Measurements from ENCODE around the gene ACKR3. TPM values are rescaled to one million over a fixed set of nuclear protein-coding genes. Genes with fewer than 3 reads are reported as not detected.

The ACKR3 gene
- total and polyA plus RNA-seq, 7 donors: 1.6 to 39.1 (median 17.0) TPM

GRCh38 chr2:236563953-236564352 lies 5.7 kb upstream of the ACKR3 start:
- no peak overlapping the region for H3K27ac ChIP-seq
- WGBS, 2 donors: 95 to 96% methylated on average over 4 of the region's 4 CpGs
- no peaks in the 10 kb centered on the region for H3K36me3 ChIP-seq
- TF ChIP-seq, protein P1, sequence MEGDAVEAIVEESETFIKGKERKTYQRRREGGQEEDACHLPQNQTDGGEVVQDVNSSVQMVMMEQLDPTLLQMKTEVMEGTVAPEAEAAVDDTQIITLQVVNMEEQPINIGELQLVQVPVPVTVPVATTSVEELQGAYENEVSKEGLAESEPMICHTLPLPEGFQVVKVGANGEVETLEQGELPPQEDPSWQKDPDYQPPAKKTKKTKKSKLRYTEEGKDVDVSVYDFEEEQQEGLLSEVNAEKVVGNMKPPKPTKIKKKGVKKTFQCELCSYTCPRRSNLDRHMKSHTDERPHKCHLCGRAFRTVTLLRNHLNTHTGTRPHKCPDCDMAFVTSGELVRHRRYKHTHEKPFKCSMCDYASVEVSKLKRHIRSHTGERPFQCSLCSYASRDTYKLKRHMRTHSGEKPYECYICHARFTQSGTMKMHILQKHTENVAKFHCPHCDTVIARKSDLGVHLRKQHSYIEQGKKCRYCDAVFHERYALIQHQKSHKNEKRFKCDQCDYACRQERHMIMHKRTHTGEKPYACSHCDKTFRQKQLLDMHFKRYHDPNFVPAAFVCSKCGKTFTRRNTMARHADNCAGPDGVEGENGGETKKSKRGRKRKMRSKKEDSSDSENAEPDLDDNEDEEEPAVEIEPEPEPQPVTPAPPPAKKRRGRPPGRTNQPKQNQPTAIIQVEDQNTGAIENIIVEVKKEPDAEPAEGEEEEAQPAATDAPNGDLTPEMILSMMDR (IDR thresholded peaks at IDR 0.05): no peak
- no peak for TF ChIP-seq POLR2AphosphoS5 (IDR thresholded peaks at IDR 0.05)
- TF ChIP-seq EP300 (IDR thresholded peaks at IDR 0.05): no peak
- TF ChIP-seq POLR2A (IDR thresholded peaks at IDR 0.05): no peak
- intact Hi-C loops (cut with DNase I): no loop called here
- H3K4me3 ChIP-seq: no peak overlapping the region
- peaks cover 0 to 25% (median 22%) of the 10 kb centered on the region in 4 donors for H3K4me1 ChIP-seq
- no peaks in the 10 kb centered on the region for H3K9me3 ChIP-seq
- H3K27me3 ChIP-seq: no peaks in the 10 kb centered on the region
- no peak for DNase-seq

- Histone ChIP-seq H3K27me3 (no peaks in the 10 kb centered on the region), H3K4me3 (no peak overlapping the region), H3K27ac (no peak overlapping the region), H3K9me3 (no peaks in the 10 kb centered on the region), H3K36me3 (no peaks in the 10 kb centered on the region), H3K4me1 (peaks cover 0 to 36% (median 35%) of the 10 kb centered on the region in 4 donors)
- WGBS, 2 donors: 8 to 70% methylated on average over 3 of the region's 3 CpGs
- no peak for DNase-seq
- TF ChIP-seq POLR2A (IDR thresholded peaks at IDR 0.05): no peak
- TF ChIP-seq, protein P1 (IDR thresholded peaks at IDR 0.05): no peak
- TF ChIP-seq EP300 (IDR thresholded peaks at IDR 0.05): no peak
- no peak for TF ChIP-seq POLR2AphosphoS5 (IDR thresholded peaks at IDR 0.05)
- intact Hi-C loops (cut with DNase I): loop anchor here (5.0 kb wide), 3 partner anchors 77 to 213 kb away; no protein-coding TSS in a partner anchor
These were observed 4.4 kb upstream of the ACKR3 start for GRCh38 chr2:236565212-236565611.

GRCh38 chr2:236565879-236566402 lies 3.7 kb upstream of the ACKR3 start:
- TF ChIP-seq, protein P1 (IDR thresholded peaks at IDR 0.05): no peak
- TF ChIP-seq POLR2AphosphoS5 (IDR thresholded peaks at IDR 0.05) (no peak), EP300 (IDR thresholded peaks at IDR 0.05) (no peak), POLR2A (IDR thresholded peaks at IDR 0.05) (no peak)
- intact Hi-C loops (cut with DNase I): loop anchor here (5.0 kb wide), 3 partner anchors 76 to 214 kb away; no protein-coding TSS in a partner anchor
- no peaks in the 10 kb centered on the region for H3K36me3 ChIP-seq
- WGBS, 2 donors: 56 to 82% methylated on average over 17 of the region's 17 CpGs
- DNase-seq: peak; percentile 49
- peaks cover 0 to 43% (median 42%) of the 10 kb centered on the region in 4 donors for H3K4me1 ChIP-seq
- peak overlapping the region in 1 of 4 donors; percentile 93 for H3K27ac ChIP-seq
- no peaks in the 10 kb centered on the region for H3K27me3 ChIP-seq
- H3K4me3 ChIP-seq: no peak overlapping the region
- no peaks in the 10 kb centered on the region for H3K9me3 ChIP-seq

GRCh38 chr2:236566596-236566995 lies 3.0 kb upstream of the ACKR3 start:
- intact Hi-C loops (cut with DNase I): loop anchor here (5.0 kb wide), 3 partner anchors 76 to 214 kb away; no protein-coding TSS in a partner anchor

More at GRCh38 chr2:236566596-236566995, 3.0 kb upstream of the ACKR3 start:
- Histone ChIP-seq H3K4me1 (peaks cover 0 to 50% (median 47%) of the 10 kb centered on the region in 4 donors), H3K9me3 (no peaks in the 10 kb centered on the region), H3K27ac (peak overlapping the region; percentile 85 to 93 (median 87)), H3K4me3 (no peak overlapping the region), H3K36me3 (no peaks in the 10 kb centered on the region), H3K27me3 (no peaks in the 10 kb centered on the region)
- 79 to 85% methylated on average over 6 of the region's 6 CpGs for WGBS, 2 donors
- TF ChIP-seq EP300 (IDR thresholded peaks at IDR 0.05) (no peak), POLR2AphosphoS5 (IDR thresholded peaks at IDR 0.05) (no peak)
- TF ChIP-seq, protein P1 (IDR thresholded peaks at IDR 0.05): no peak
- no peak for DNase-seq
